Measurements from ENCODE around the gene ATP5F1C. TPM values are rescaled to one million over a fixed set of nuclear protein-coding genes. Genes with fewer than 3 reads are reported as not detected.
"Not testable (repeated sequence)": the region's sequence is repeated elsewhere in the genome, so short reads cannot be mapped to it uniquely, and the experiment has no call there.

ATP5F1C gene
- total RNA-seq, 2 donors from 2014 or later, result 202 to 212 TPM

DNA sequence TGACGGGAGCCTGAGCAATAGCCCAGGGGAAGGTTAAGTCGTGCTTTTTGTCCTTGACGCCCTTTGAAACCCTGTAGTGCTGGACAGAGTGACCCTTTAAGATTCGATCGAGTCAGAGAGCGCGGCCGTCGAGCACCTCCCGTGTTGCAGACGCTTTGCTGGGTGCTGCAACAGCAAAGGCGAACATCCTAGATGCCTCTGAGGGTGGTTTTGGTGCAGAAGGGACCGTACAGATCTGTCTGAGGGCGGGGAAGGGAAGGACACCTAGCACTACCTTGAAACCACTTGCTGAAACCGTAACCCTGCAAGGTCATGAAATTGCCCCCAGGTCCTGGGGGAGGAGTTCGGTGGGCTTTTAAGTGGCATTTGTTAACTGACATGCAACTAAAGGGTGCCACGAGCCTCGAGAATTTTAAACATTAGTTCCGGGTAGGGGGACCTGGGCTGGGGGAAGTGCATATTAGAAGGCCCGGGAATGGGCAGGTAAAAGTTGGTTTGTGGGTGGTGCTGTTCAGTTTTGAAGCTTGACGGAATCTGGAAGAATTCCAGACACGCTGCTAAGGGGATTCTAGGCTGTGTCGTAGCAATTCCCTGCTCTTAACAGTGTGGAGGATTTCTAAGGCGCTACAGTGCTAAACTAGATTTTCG is 786 bp downstream of the ATP5F1C start:
- no peak for DNase-seq (ENCODE audit: low spot score)
- intact Hi-C loops (cut with DNase I), result no loop called here

- intact Hi-C loops (cut with DNase I), result no loop called here
- DNase-seq (ENCODE audit: low spot score), result no peak
Observed at GRCh38 chr10:7789390-7789789, 1.4 kb downstream of the ATP5F1C start.

DNA sequence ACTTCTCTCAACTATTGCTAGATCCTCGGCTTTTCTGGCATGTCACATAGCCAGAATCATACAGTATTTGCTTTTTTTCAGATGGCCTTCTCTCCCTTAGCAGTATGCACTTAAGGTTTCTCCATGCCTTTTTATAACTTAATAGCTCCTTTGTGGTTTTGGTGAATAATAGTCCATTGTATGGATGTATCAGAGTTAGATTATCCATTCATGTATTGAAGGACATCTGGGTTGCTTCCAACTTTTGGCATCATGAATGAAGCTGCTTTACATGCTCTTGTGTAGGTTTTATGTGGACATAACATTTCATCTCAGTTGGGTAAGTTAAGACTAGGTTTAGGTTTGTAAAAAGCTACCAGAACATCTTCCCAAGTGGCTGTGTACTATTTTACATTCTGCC is 4.6 kb downstream of the ATP5F1C start:
- DNase-seq (ENCODE audit: low spot score), result no peak
- intact Hi-C loops (cut with DNase I), result no loop called here

- DNase-seq (ENCODE audit: low spot score), result no peak
- intact Hi-C loops (cut with DNase I), result no loop called here
Observed at GRCh38 chr10:7794251-7795026, 6.5 kb downstream of the ATP5F1C start.

DNA sequence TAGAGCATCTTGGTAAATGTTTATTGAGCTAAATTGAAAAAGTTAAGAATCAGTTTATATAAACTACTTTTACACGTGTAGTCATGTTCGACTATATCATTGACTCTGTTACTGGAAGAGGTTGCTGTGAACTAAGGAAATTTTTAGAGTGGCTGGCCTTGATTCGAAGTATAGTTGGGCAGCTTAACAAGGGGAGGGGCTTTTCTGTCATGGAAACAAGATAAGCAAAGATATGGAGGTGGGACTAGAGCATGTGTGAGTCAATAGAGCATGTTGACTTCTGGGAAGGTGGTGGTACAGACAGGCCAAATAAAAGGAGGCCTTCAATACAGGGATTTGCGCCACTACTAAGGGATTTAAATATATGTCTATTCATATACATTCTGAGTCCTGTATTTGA is 7.6 kb downstream of the ATP5F1C start:
- intact Hi-C loops (cut with DNase I), result no loop called here
- DNase-seq (ENCODE audit: low spot score), result no peak

DNA sequence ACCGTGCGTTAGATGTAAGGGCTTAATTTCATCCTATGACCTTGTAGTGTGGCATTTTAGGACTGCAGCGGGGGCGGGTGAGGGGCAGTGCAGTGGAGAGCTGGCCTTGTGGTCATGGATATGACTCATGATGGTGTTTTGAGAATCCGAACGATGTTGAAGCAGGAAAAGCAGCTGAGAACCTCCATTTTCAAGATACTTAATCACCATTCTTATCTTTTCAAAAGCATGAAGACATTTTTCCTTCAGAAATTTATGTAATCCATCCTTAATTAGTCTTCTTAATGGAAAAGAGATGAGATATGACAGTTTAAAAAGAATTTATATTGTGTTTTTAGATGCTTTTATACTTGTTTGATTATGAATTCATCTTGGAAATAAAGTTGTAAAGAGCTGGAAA is 9.6 kb downstream of the ATP5F1C start:
- intact Hi-C loops (cut with DNase I), result no loop called here
- DNase-seq (ENCODE audit: low spot score), result no peak

- intact Hi-C loops (cut with DNase I), result no loop called here
- no peak for DNase-seq (ENCODE audit: low spot score)
Observed at GRCh38 chr10:7802606-7803005, 14.6 kb downstream of the ATP5F1C start.

- no peak for DNase-seq (ENCODE audit: low spot score)
- intact Hi-C loops (cut with DNase I), result no loop called here
Observed at GRCh38 chr10:7804216-7804615, 16.2 kb downstream of the ATP5F1C start.

DNA sequence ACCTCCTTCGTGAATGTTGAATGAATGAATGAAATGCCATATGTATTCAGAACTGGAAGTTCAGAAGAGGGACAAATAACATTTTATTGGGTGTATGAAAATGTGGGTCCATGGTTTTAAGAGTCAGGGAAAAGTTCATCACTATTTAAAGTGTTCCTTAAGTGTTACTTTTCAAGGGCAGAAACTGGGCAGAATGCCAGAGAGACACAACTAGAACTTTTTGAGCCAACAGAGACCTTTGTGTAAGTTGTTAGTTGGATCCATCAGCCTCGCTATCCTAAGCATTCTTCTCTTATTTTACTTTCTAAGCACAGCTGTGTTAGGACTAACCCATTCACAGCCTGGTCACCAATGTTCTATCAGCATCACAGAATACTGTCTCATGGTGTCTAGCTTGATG is 16.8 kb downstream of the ATP5F1C start:
- intact Hi-C loops (cut with DNase I), result no loop called here
- no peak for DNase-seq (ENCODE audit: low spot score)

DNA sequence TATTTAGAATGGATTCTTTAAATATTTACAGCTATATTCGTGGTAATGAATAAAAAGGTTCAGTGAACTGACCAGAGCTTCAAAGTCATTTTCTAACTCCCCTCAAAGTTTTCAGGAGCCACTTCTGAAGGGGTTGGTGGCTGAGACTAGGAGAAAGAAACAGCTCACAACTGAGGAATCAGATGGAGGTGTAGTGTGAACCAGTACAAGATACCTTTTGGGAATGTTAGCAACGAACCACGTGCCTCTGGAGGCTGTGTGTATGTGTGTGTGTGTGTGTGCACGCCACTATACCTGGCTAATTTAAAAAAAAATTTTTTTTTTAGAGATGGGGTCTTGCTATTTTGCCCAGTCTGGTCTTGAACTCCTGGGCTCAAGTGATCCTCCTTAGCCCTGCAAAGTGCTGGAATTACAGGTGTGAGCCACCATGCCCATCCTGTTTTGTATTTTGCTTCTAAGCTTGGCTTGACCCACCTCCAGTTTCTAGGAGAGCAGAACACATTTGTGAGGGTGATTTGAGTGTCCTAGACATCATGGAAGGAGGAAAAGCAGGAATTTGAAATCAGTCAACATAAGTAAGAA is 20.8 kb downstream of the ATP5F1C start:
- no peak for DNase-seq (ENCODE audit: low spot score)
- intact Hi-C loops (cut with DNase I), result no loop called here

GRCh38 chr10:7810443-7810842 is 22.5 kb downstream of the ATP5F1C start:
- peak; percentile 17 for DNase-seq (ENCODE audit: low spot score)
- intact Hi-C loops (cut with DNase I), result no loop called here

DNA sequence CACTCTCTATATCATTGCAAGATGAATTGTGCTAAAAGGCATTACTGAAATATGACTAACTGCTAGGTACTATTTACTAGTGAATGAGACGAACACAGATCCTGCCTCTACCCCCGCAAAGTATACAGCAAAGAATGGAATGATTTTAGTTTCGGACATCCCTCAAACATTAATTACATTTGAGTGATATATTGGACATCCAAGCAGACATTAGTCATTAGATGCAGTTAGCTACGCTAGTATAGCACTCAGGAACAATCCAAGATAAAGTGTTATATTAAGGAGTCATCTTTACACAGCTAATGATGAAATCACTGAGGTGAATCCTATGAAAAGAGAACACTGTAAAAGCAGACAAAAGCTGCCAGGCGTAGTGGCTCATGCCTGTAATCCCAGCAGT is 23.0 kb downstream of the ATP5F1C start:
- DNase-seq (ENCODE audit: low spot score), result no peak
- intact Hi-C loops (cut with DNase I), result no loop called here

DNA sequence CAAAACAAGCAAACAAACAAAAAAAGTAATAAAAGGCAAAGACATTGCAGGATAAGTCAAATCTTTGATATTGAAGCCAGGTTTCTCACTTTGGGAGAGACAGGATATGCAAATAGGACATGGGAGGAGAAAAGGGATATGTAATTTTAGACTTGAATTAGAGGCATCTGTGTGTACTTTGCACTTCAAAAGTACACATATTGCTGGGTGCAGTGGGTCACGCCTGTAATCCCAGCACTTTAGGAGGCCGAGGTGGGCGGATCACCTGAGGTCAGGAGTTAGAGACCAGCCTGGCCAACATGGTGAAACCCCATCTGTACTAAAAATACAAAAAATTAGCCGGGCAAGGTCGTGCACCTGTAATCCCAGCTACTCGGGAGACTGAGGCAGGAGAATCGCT is 23.8 kb downstream of the ATP5F1C start:
- intact Hi-C loops (cut with DNase I), result not testable (repeated sequence)
- DNase-seq (ENCODE audit: low spot score), result peak; percentile 40

- intact Hi-C loops (cut with DNase I), result no loop called here
- DNase-seq (ENCODE audit: low spot score), result peak; percentile 38
Observed at GRCh38 chr10:7813481-7813880, 25.5 kb downstream of the ATP5F1C start.

- intact Hi-C loops (cut with DNase I), result no loop called here
- DNase-seq (ENCODE audit: low spot score), result peak; percentile 54
Observed at GRCh38 chr10:7817576-7817975, 29.6 kb downstream of the ATP5F1C start.

DNA sequence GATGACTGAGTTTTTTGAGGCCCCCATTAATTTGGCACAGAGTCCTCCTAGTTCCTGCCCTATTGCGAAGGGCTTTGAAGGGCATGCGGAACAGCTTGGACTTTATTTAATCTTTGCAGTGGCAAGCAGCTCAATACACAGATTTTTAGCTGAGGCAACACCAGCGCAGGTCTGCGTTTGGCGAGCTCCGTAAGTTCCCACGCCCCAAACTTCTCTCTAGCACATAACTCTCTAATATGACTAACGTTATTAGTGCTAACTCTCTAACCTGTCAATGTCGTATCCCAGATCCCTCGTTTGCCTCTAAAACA is 30.0 kb downstream of the ATP5F1C start:
- no peak for DNase-seq (ENCODE audit: low spot score)
- intact Hi-C loops (cut with DNase I), result no loop called here

DNA sequence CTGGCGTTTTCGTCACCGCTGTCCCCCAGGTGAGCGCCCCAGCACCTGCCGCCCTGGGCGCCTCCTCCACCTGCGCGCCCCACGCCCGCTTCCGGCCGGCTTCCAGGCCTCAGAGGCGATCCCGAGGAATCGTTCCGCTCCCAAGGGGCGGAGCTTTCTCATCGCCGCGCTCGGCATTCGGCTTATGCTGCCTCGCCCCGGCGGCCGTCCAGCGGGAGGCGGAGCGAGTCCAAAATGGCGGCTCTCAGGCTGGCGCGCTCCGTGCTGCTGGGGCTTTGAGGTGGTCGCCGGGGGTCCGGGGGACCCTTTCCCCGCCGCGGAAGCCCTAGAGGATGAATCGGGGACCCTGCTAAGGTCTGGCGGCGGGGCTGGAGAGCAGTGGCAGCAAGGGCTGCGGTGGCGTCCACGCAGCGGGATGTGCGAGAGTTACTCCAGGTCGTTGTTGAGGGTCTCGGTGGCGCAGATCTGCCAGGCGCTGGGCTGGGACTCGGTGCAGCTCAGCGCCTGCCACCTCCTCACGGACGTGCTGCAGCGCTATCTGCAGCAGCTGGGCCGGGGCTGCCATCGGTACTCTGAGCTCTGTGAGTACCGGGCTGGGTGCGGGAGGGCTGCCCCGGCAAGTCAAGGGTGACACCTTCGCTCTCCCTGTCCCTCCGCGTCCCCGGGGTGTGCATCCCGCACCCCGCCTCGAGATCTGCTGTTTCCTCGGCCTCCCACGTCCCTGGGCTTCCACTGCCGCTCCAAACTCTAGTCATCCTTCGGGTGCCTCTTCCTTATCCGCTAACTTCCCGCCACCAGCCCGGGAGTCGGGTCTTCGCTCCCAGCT is 30.5 kb downstream of the ATP5F1C start, which contains the start of gene TAF3:
Gene TAF3 (plus strand): TSS at position 211 of the 826 bp plus-strand sequence. CDS start 205 bp downstream, at position 416.
- intact Hi-C loops (cut with DNase I), result no loop called here
- DNase-seq (ENCODE audit: low spot score), result peak; percentile 98

DNA sequence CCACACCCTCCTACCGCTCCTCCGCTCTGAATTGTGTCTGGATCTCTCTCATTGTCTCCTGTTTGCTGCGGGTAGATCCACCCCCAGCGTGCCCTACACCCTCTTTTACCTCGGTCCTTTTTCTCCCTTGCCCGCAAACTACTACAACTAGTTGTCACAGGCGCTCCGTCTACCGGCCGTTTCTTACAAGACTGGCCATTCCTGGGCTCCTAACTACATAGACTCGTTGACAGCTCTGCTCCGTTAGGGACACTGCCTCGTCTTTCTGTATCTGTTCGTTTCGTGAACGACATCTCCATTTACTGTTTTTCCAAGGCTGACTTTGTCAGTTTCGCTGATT is 31.1 kb downstream of the ATP5F1C start:
- intact Hi-C loops (cut with DNase I), result no loop called here
- peak; percentile 75 for DNase-seq (ENCODE audit: low spot score)

DNA sequence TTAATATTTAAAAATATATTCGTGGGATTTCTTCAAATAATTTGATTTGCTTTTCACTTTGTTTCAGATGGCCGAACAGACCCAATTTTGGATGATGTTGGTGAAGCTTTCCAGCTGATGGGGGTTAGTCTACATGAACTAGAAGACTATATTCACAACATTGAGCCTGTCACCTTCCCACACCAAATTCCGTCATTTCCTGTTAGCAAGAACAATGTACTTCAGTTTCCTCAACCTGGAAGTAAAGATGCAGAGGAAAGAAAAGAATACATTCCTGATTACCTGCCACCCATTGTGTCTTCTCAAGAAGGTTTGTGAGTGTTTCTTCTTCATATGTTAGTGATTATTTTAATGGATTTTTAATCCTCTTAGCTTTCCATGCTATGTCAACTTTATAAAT is 36.3 kb downstream of the ATP5F1C start:
- no peak for DNase-seq (ENCODE audit: low spot score)
- intact Hi-C loops (cut with DNase I), result no loop called here

DNA sequence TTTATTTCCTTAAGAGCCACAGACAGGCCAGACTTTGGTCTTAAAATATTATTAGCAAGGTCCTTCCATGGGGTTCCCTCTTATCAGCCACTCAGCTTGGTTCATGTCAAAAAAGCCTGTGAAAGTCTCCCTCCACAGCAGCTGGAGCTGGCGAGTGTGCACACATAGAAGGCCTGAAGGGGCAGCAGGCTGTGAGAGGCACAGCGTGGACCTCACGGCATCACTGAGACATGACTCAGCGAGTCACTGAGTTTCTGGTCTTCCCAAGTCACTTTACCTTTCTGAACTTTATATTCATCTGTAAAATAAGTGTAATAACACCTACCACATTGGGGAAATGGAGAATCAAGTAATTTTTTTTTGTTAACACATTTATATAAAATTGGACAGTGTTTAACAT is 39.0 kb downstream of the ATP5F1C start:
- no peak for DNase-seq (ENCODE audit: low spot score)
- intact Hi-C loops (cut with DNase I), result no loop called here

Data from posterior vena cava (tissue), 2 donors.